Immature natural killer cell (primary cell): ENCODE results near the gene PIEZO2. TPM values are rescaled to one million over a fixed set of nuclear protein-coding genes. Genes with fewer than 3 reads are reported as not detected.

Experiments
- DNase-seq, 3 donors: peaks; one replicate each; pipeline ENCODE4 v3.0.0; 2022; ENCODE audit warnings: mixed read lengths in 1 of 3
- H3K27ac Mint-ChIP-seq, 6 donors: one replicate each; pipeline ENCODE4 v1.8.0; 2020; ENCODE audit warnings: mixed read lengths in 6 of 6, mild to moderate bottlenecking in 5 of 6, inconsistent platforms in 4 of 6, moderate library complexity in 3 of 6
- H3K27me3 Mint-ChIP-seq, 3 donors: one replicate each; pipeline ENCODE4 v1.8.0; 2020 to 2021; ENCODE audit warnings: low read depth in 3 of 3, mild to moderate bottlenecking in 3 of 3, mixed read lengths in 3 of 3, moderate library complexity in 3 of 3, inconsistent platforms in 1 of 3
- H3K36me3 Mint-ChIP-seq, 3 donors: one replicate each; pipeline ENCODE4 v1.8.0; 2020; ENCODE audit warnings: mixed read lengths in 3 of 3, inconsistent platforms in 2 of 3, mild to moderate bottlenecking in 2 of 3
- H3K4me1 Mint-ChIP-seq, 2 donors: one replicate each; pipeline ENCODE4 v1.8.0; 2020; ENCODE audit warnings: inconsistent platforms in 2 of 2, mild to moderate bottlenecking in 2 of 2, mixed read lengths in 2 of 2, moderate library complexity in 1 of 2
- H3K4me3 Mint-ChIP-seq, 5 donors: one replicate each; pipeline ENCODE4 v1.8.0; 2020; ENCODE audit warnings: mild to moderate bottlenecking in 5 of 5, mixed read lengths in 5 of 5, inconsistent platforms in 3 of 5, moderate library complexity in 3 of 5
- H3K9me3 Mint-ChIP-seq, 6 donors: one replicate each; pipeline ENCODE4 v1.8.0; 2020; ENCODE audit warnings: mild to moderate bottlenecking in 6 of 6, mixed read lengths in 6 of 6, inconsistent platforms in 4 of 6, moderate library complexity in 3 of 6
- polyA plus RNA-seq, 3 donors: library from polyadenylated mRNA; unstranded; fragments of 300-500 nt; fragmentation: Illumina TruSeq; gene quantifications; one replicate each; pipeline ENCODE4 v1.2.3, GENCODE V29; 2021

Gene PIEZO2
- polyA plus RNA-seq, 3 donors from 2014 or later: not detected

- Mint-ChIP-seq H3K27ac (no peak overlapping the region), H3K4me3 (no peak overlapping the region), H3K4me1 (no peaks in the 10 kb centered on the region), H3K9me3 (peaks cover 0 to 3% (median 0%) of the 10 kb centered on the region in 6 donors), H3K36me3 (no peaks in the 10 kb centered on the region), H3K27me3 (peaks cover 0 to 4% (median 2%) of the 10 kb centered on the region in 3 donors)
- no peak for DNase-seq
Observed at GRCh38 chr18:10896851-10897250, 252.5 kb downstream of the PIEZO2 start.

- Mint-ChIP-seq H3K27me3 (peaks cover 0 to 4% (median 2%) of the 10 kb centered on the region in 3 donors), H3K27ac (no peak overlapping the region), H3K4me1 (no peaks in the 10 kb centered on the region), H3K9me3 (peaks cover 0 to 3% (median 0%) of the 10 kb centered on the region in 6 donors), H3K36me3 (no peaks in the 10 kb centered on the region), H3K4me3 (no peak overlapping the region)
- no peak for DNase-seq
Observed at GRCh38 chr18:10895976-10896375, 253.4 kb downstream of the PIEZO2 start.

- DNase-seq: no peak
- Mint-ChIP-seq H3K27ac (no peak overlapping the region), H3K27me3 (peaks cover 0 to 3% (median 2%) of the 10 kb centered on the region in 3 donors), H3K4me1 (no peaks in the 10 kb centered on the region), H3K4me3 (no peak overlapping the region), H3K9me3 (peaks cover 0 to 3% (median 0%) of the 10 kb centered on the region in 6 donors), H3K36me3 (no peaks in the 10 kb centered on the region)
Observed at GRCh38 chr18:10894501-10894900, 254.9 kb downstream of the PIEZO2 start.

GRCh38 chr18:10893761-10894160 is 255.6 kb downstream of the PIEZO2 start:
- H3K9me3 Mint-ChIP-seq: peaks cover 0 to 4% (median 0%) of the 10 kb centered on the region in 6 donors
- no peaks in the 10 kb centered on the region for H3K4me1 Mint-ChIP-seq
- H3K27me3 Mint-ChIP-seq: peaks cover 1 to 4% (median 2%) of the 10 kb centered on the region in 3 donors
- no peak for DNase-seq
- no peaks in the 10 kb centered on the region for H3K36me3 Mint-ChIP-seq
- no peak overlapping the region for H3K4me3 Mint-ChIP-seq
- no peak overlapping the region for H3K27ac Mint-ChIP-seq

GRCh38 chr18:10893196-10893595 is 256.2 kb downstream of the PIEZO2 start:
- peaks cover 1 to 4% (median 2%) of the 10 kb centered on the region in 3 donors for H3K27me3 Mint-ChIP-seq
- DNase-seq: no peak
- peaks cover 0 to 4% (median 0%) of the 10 kb centered on the region in 6 donors for H3K9me3 Mint-ChIP-seq
- no peak overlapping the region for H3K27ac Mint-ChIP-seq
- H3K4me3 Mint-ChIP-seq: no peak overlapping the region
- no peaks in the 10 kb centered on the region for H3K4me1 Mint-ChIP-seq
- no peaks in the 10 kb centered on the region for H3K36me3 Mint-ChIP-seq

GRCh38 chr18:10892786-10893185 is 256.6 kb downstream of the PIEZO2 start:
- Mint-ChIP-seq H3K27me3 (peaks cover 1 to 4% (median 2%) of the 10 kb centered on the region in 3 donors), H3K36me3 (no peaks in the 10 kb centered on the region)

GRCh38 chr18:10890022-10890421 is 259.3 kb downstream of the PIEZO2 start:
- Mint-ChIP-seq H3K27me3 (peaks cover 0 to 4% (median 2%) of the 10 kb centered on the region in 3 donors), H3K36me3 (no peaks in the 10 kb centered on the region)
- DNase-seq: no peak

More at GRCh38 chr18:10892786-10893185, 256.6 kb downstream of the PIEZO2 start:
- Mint-ChIP-seq H3K9me3 (peaks cover 0 to 4% (median 0%) of the 10 kb centered on the region in 6 donors), H3K27ac (no peak overlapping the region), H3K4me3 (no peak overlapping the region), H3K4me1 (no peaks in the 10 kb centered on the region)
- DNase-seq: no peak

GRCh38 chr18:10878703-10879102 is 270.7 kb downstream of the PIEZO2 start:
- no peak for DNase-seq
- H3K27me3 Mint-ChIP-seq: peaks cover 0 to 2% (median 1%) of the 10 kb centered on the region in 3 donors
- no peaks in the 10 kb centered on the region for H3K36me3 Mint-ChIP-seq
- no peak overlapping the region for H3K4me3 Mint-ChIP-seq
- H3K9me3 Mint-ChIP-seq: peaks cover 0 to 5% (median 2%) of the 10 kb centered on the region in 6 donors
- H3K27ac Mint-ChIP-seq: no peak overlapping the region
- no peaks in the 10 kb centered on the region for H3K4me1 Mint-ChIP-seq

More at GRCh38 chr18:10890022-10890421, 259.3 kb downstream of the PIEZO2 start:
- H3K4me3 Mint-ChIP-seq: no peak overlapping the region
- no peak overlapping the region for H3K27ac Mint-ChIP-seq
- peaks cover 0 to 4% (median 0%) of the 10 kb centered on the region in 6 donors for H3K9me3 Mint-ChIP-seq
- no peaks in the 10 kb centered on the region for H3K4me1 Mint-ChIP-seq

GRCh38 chr18:10877987-10878386 is 271.4 kb downstream of the PIEZO2 start:
- Mint-ChIP-seq H3K27ac (no peak overlapping the region), H3K36me3 (no peaks in the 10 kb centered on the region), H3K4me3 (no peak overlapping the region), H3K27me3 (peaks cover 0 to 2% (median 1%) of the 10 kb centered on the region in 3 donors), H3K4me1 (no peaks in the 10 kb centered on the region), H3K9me3 (peaks cover 0 to 5% (median 2%) of the 10 kb centered on the region in 6 donors)
- no peak for DNase-seq

- Mint-ChIP-seq H3K27me3 (peaks cover 0 to 2% (median 1%) of the 10 kb centered on the region in 3 donors), H3K27ac (no peak overlapping the region), H3K4me1 (no peaks in the 10 kb centered on the region), H3K4me3 (no peak overlapping the region), H3K9me3 (peaks cover 0 to 5% (median 2%) of the 10 kb centered on the region in 6 donors), H3K36me3 (no peaks in the 10 kb centered on the region)
- DNase-seq: no peak
Observed at GRCh38 chr18:10875811-10876210, 273.6 kb downstream of the PIEZO2 start.

GRCh38 chr18:10872304-10872703 is 277.1 kb downstream of the PIEZO2 start:
- no peak overlapping the region for H3K4me3 Mint-ChIP-seq
- H3K27ac Mint-ChIP-seq: no peak overlapping the region
- no peak for DNase-seq
- no peaks in the 10 kb centered on the region for H3K4me1 Mint-ChIP-seq
- no peaks in the 10 kb centered on the region for H3K36me3 Mint-ChIP-seq
- H3K27me3 Mint-ChIP-seq: peaks cover 0 to 1% (median 0%) of the 10 kb centered on the region in 3 donors
- H3K9me3 Mint-ChIP-seq: peaks cover 0 to 5% (median 0%) of the 10 kb centered on the region in 6 donors

GRCh38 chr18:10864722-10865121 is 284.6 kb downstream of the PIEZO2 start:
- no peak overlapping the region for H3K4me3 Mint-ChIP-seq
- H3K4me1 Mint-ChIP-seq: no peaks in the 10 kb centered on the region
- peaks cover 0 to 5% (median 0%) of the 10 kb centered on the region in 3 donors for H3K36me3 Mint-ChIP-seq
- peaks cover 0 to 6% (median 5%) of the 10 kb centered on the region in 6 donors for H3K9me3 Mint-ChIP-seq
- DNase-seq: no peak
- H3K27ac Mint-ChIP-seq: no peak overlapping the region
- peaks cover 0 to 5% (median 0%) of the 10 kb centered on the region in 3 donors for H3K27me3 Mint-ChIP-seq

GRCh38 chr18:10863026-10863425 is 286.3 kb downstream of the PIEZO2 start:
- H3K9me3 Mint-ChIP-seq: peaks cover 0 to 6% (median 5%) of the 10 kb centered on the region in 6 donors
- no peak overlapping the region for H3K27ac Mint-ChIP-seq
- H3K4me1 Mint-ChIP-seq: no peaks in the 10 kb centered on the region
- H3K27me3 Mint-ChIP-seq: peaks cover under 1 to 5% (median 4%) of the 10 kb centered on the region in 3 donors
- DNase-seq: no peak
- peaks cover 0 to 5% (median 0%) of the 10 kb centered on the region in 3 donors for H3K36me3 Mint-ChIP-seq
- H3K4me3 Mint-ChIP-seq: no peak overlapping the region

- no peak overlapping the region for H3K27ac Mint-ChIP-seq
- H3K4me3 Mint-ChIP-seq: no peak overlapping the region
- no peak for DNase-seq
- H3K9me3 Mint-ChIP-seq: peaks cover 0 to 6% (median 5%) of the 10 kb centered on the region in 6 donors
- H3K4me1 Mint-ChIP-seq: no peaks in the 10 kb centered on the region
- peaks cover 1 to 5% (median 4%) of the 10 kb centered on the region in 3 donors for H3K27me3 Mint-ChIP-seq
- peaks cover 0 to 5% (median 0%) of the 10 kb centered on the region in 3 donors for H3K36me3 Mint-ChIP-seq
Observed at GRCh38 chr18:10860928-10861327, 288.4 kb downstream of the PIEZO2 start.

- H3K36me3 Mint-ChIP-seq: peaks cover 0 to 5% (median 0%) of the 10 kb centered on the region in 3 donors
- H3K27me3 Mint-ChIP-seq: peaks cover 1 to 5% (median 4%) of the 10 kb centered on the region in 3 donors
- H3K27ac Mint-ChIP-seq: peak overlapping the region in 1 of 6 donors; percentile 1
- H3K4me1 Mint-ChIP-seq: no peaks in the 10 kb centered on the region
- DNase-seq: no peak
- no peak overlapping the region for H3K4me3 Mint-ChIP-seq
- H3K9me3 Mint-ChIP-seq: peaks cover 0 to 6% (median 4%) of the 10 kb centered on the region in 6 donors
Observed at GRCh38 chr18:10860382-10860781, 289.0 kb downstream of the PIEZO2 start.
